ENCODE data around the gene CCDC33. TPM values are rescaled to one million over a fixed set of nuclear protein-coding genes. Genes with fewer than 3 reads are reported as not detected.
"Not testable (repeated sequence)": the region's sequence is repeated elsewhere in the genome, so short reads cannot be mapped to it uniquely, and the experiment has no call there.

The CCDC33 gene
- total RNA-seq, 3 donors from 2014 or later = 0.22 TPM; not detected in 2

DNA sequence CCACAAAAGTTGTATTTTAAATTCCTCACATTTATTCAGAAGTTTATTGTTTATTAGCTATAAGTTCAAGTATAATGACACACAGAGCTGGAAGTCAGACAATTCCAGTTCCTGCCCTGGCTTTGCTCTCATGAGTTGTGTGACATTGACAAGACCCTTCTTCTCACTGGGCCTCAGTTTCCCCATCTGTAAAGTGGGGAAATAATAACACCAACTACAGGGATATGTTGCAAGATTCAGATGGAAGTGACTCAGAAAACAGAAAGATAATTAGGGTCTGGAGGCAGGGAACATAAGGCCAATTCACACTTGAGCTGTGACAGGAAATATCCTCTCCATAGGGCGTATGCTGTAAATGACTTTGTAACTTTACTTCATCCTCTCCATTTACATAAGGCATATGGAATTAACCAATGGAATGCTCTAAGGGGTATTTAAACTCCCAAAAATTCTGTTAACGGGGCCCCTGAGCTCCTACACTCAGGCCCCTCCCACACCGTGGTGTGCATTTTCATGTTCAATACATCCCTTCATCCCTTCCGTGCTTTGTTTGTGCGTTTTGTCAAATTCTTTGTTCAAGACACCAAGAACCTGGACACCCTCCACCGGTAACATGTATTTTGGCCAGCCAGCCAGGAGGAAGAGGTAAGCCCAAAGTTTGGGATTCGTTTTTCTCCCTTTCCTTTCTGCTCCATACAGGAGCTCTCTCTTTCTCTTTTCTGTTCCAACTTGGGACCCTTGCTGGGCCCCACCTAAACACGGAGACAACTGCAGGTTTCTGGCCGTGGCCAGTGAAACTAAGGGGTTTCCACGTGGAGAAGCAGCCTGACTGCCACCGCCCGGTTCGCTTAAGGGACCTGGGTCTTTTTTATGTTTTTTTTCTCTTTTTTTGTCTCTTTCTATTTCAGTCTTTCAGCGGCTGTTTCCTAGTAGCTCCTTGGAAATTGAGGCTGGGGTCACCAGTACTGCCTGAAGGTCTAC lies 114.5 kb downstream of the CCDC33 start:
- no peak for ATAC-seq
- Histone ChIP-seq H3K9me3 (no peaks in the 10 kb centered on the region), H3K36me3 (ENCODE audit: low read depth) (no peaks in the 10 kb centered on the region), H3K4me1 (ENCODE audit: low read depth) (no peaks in the 10 kb centered on the region), H3K4me3 (no peak overlapping the region)
- no peak for DNase-seq
- intact Hi-C loops (cut with DNase I, micrococcal nuclease) = no loop called here
- TF ChIP-seq CTCF (IDR thresholded peaks at IDR 0.05) = no peak

- intact Hi-C loops (cut with DNase I, micrococcal nuclease) = no loop called here
- no peak for TF ChIP-seq CTCF (IDR thresholded peaks at IDR 0.05)
- Histone ChIP-seq H3K36me3 (ENCODE audit: low read depth) (no peaks in the 10 kb centered on the region), H3K4me1 (ENCODE audit: low read depth) (no peaks in the 10 kb centered on the region), H3K4me3 (no peak overlapping the region), H3K9me3 (no peaks in the 10 kb centered on the region)
- ATAC-seq = no peak
- no peak for DNase-seq
Observed at GRCh38 chr15:74351670-74352069, 115.5 kb downstream of the CCDC33 start.

- Histone ChIP-seq H3K4me1 (ENCODE audit: low read depth) (no peaks in the 10 kb centered on the region), H3K9me3 (no peaks in the 10 kb centered on the region), H3K4me3 (no peak overlapping the region), H3K36me3 (ENCODE audit: low read depth) (no peaks in the 10 kb centered on the region)
- no peak for TF ChIP-seq CTCF (IDR thresholded peaks at IDR 0.05)
- intact Hi-C loops (cut with DNase I, micrococcal nuclease) = no loop called here
- no peak for ATAC-seq
- no peak for DNase-seq
Observed at GRCh38 chr15:74352393-74352910, 116.3 kb downstream of the CCDC33 start.

GRCh38 chr15:74353992-74354391 lies 117.9 kb downstream of the CCDC33 start:
- intact Hi-C loops (cut with DNase I, micrococcal nuclease); DNase-seq; H3K9me3 ChIP-seq; ATAC-seq; H3K4me1 ChIP-seq (ENCODE audit: low read depth); H3K4me3 ChIP-seq; H3K36me3 ChIP-seq (ENCODE audit: low read depth): not testable (repeated sequence)

GRCh38 chr15:74356050-74356449 lies 119.9 kb downstream of the CCDC33 start:
- H3K4me3 ChIP-seq; H3K36me3 ChIP-seq (ENCODE audit: low read depth); H3K9me3 ChIP-seq; H3K4me1 ChIP-seq (ENCODE audit: low read depth); DNase-seq; intact Hi-C loops (cut with DNase I, micrococcal nuclease); ATAC-seq: not testable (repeated sequence)

- H3K36me3 ChIP-seq (ENCODE audit: low read depth); H3K4me1 ChIP-seq (ENCODE audit: low read depth); ATAC-seq; H3K9me3 ChIP-seq; H3K4me3 ChIP-seq; intact Hi-C loops (cut with DNase I, micrococcal nuclease): not testable (repeated sequence)
- peak in 1 of 3 donors; percentile 25 for DNase-seq
Observed at GRCh38 chr15:74357514-74357913, 121.4 kb downstream of the CCDC33 start.

GRCh38 chr15:74359376-74359775 lies 123.2 kb downstream of the CCDC33 start:
- DNase-seq; intact Hi-C loops (cut with DNase I, micrococcal nuclease); H3K4me1 ChIP-seq (ENCODE audit: low read depth); H3K9me3 ChIP-seq; ATAC-seq; H3K36me3 ChIP-seq (ENCODE audit: low read depth); H3K4me3 ChIP-seq: not testable (repeated sequence)

GRCh38 chr15:74360855-74361254 lies 124.7 kb downstream of the CCDC33 start:
- H3K36me3 ChIP-seq (ENCODE audit: low read depth); ATAC-seq; intact Hi-C loops (cut with DNase I, micrococcal nuclease); DNase-seq; H3K4me1 ChIP-seq (ENCODE audit: low read depth); H3K4me3 ChIP-seq; H3K9me3 ChIP-seq: not testable (repeated sequence)
